GM18520 (cell line): ENCODE measurements around the gene SLC6A2.
"Not testable (repeated sequence)": the region's sequence is repeated elsewhere in the genome, so short reads cannot be mapped to it uniquely, and the experiment has no call there.

Experiments used
- ATAC-seq: cut with Tn5 transposase; IDR thresholded peaks from one replicate; pipeline ENCODE4 v1.9.1; 2021; ENCODE audit not compliant: unreplicated experiment

Gene SLC6A2

GRCh38 chr16:55709801-55710200 lies 54.0 kb downstream of the SLC6A2 start:
- ATAC-seq = no peak

- no peak for ATAC-seq
These were observed 54.7 kb downstream of the SLC6A2 start for GRCh38 chr16:55710466-55710865.

GRCh38 chr16:55711959-55712876 lies 56.4 kb downstream of the SLC6A2 start:
- ATAC-seq = no peak

- ATAC-seq = no peak
These were observed 57.3 kb downstream of the SLC6A2 start for GRCh38 chr16:55713103-55713502.

- ATAC-seq = no peak
These were observed 61.5 kb downstream of the SLC6A2 start for GRCh38 chr16:55717326-55717725.

GRCh38 chr16:55725055-55725777 lies 69.4 kb downstream of the SLC6A2 start:
- no peak for ATAC-seq

- no peak for ATAC-seq
These were observed 73.0 kb downstream of the SLC6A2 start for GRCh38 chr16:55728797-55729196.

- ATAC-seq = no peak
These were observed 74.3 kb downstream of the SLC6A2 start for GRCh38 chr16:55730115-55730514.

- ATAC-seq = no peak
These were observed 76.7 kb downstream of the SLC6A2 start for GRCh38 chr16:55732496-55732895.

GRCh38 chr16:55734665-55735064 lies 78.9 kb downstream of the SLC6A2 start:
- no peak for ATAC-seq

GRCh38 chr16:55735120-55735781 lies 79.5 kb downstream of the SLC6A2 start:
- no peak for ATAC-seq

GRCh38 chr16:55736671-55737070 lies 80.9 kb downstream of the SLC6A2 start:
- no peak for ATAC-seq

- no peak for ATAC-seq
These were observed 81.5 kb downstream of the SLC6A2 start for GRCh38 chr16:55737318-55737717.

- no peak for ATAC-seq
These were observed 82.2 kb downstream of the SLC6A2 start for GRCh38 chr16:55737966-55738365.

- ATAC-seq = no peak
These were observed 90.3 kb downstream of the SLC6A2 start for GRCh38 chr16:55746081-55746480.

- ATAC-seq = no peak
These were observed 92.0 kb downstream of the SLC6A2 start for GRCh38 chr16:55747785-55748184.

GRCh38 chr16:55752465-55753144 lies 96.8 kb downstream of the SLC6A2 start:
- not testable (repeated sequence) for ATAC-seq

- ATAC-seq = not testable (repeated sequence)
These were observed 97.4 kb downstream of the SLC6A2 start for GRCh38 chr16:55753145-55753631.
